ENCODE measurements around the gene TNFRSF4. TPM values are rescaled to one million over a fixed set of nuclear protein-coding genes. Genes with fewer than 3 reads are reported as not detected.
"Not testable (repeated sequence)": the region's sequence is repeated elsewhere in the genome, so short reads cannot be mapped to it uniquely, and the experiment has no call there.

Gene TNFRSF4
- total RNA-seq, 1 donor from 2014 or later, result 2.0 TPM

DNA sequence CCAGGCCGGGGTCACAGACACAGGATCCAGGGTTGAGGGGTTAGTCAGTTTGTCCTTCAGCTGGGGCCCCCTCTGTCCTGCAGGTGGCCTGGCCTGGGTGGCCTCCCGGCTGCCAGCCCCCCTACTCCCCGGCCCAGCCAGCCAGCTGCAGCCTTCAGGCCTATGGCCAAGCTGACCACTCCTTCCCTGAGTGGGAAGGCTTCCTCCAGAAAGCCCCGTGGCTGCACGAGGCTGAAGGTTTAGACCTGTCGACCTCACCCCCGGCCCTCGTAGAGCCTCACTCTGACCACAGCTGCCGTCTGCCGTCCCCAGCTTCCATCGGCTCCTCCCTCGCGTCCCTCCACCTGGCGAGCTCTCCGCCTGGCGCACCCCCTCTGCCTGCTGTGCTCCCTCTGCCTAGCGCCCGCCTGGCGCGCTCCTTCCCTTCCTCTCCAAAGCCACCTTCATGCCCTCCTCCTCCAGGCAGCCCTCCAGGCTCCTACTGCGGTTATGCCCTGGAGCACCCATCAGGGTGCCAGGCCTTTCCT, 30.7 kb downstream of the TNFRSF4 start:
- DNase-seq (ENCODE audit: low spot score), result no peak

DNA sequence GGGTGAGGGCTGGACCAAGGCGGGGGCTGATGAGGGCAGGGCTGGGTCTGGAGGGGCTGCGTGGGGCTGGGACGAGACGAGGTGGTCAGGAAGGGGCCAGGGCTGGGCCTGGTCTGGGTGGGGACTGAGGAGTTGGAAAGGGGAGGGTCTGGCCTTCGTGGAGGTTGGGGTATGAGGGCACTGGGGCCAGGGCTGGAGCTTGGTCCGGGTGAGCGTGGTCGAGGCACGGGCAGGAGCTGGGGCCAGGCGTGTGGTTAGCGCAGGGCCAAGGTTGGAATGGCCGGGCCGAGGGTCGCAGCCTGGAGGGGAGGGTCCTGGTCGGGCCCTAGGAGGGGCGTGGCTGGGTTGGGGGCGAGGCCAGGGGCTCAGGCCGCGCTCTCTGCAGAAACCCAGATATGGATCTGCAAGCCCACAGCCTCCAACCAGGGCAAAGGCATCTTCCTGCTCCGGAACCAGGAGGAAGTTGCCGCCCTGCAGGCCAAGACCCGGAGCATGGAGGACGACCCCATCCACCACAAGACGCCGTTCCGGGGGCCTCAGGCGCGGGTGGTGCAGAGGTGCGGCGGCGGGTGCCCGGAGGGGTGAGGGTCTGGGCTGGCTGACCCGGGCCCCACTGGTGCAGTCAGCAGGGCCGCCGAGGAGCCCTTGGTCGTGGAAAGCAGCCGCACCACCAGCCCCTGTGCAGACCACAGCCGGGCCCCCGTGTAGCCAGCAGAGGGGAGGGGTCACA, 31.3 kb downstream of the TNFRSF4 start:
- no peak for DNase-seq (ENCODE audit: low spot score)

- DNase-seq (ENCODE audit: low spot score), result no peak
Measured at GRCh38 chr1:1181938-1182410, 32.0 kb downstream of the TNFRSF4 start.

GRCh38 chr1:1181129-1181937, 32.6 kb downstream of the TNFRSF4 start:
- DNase-seq (ENCODE audit: low spot score), result no peak

DNA sequence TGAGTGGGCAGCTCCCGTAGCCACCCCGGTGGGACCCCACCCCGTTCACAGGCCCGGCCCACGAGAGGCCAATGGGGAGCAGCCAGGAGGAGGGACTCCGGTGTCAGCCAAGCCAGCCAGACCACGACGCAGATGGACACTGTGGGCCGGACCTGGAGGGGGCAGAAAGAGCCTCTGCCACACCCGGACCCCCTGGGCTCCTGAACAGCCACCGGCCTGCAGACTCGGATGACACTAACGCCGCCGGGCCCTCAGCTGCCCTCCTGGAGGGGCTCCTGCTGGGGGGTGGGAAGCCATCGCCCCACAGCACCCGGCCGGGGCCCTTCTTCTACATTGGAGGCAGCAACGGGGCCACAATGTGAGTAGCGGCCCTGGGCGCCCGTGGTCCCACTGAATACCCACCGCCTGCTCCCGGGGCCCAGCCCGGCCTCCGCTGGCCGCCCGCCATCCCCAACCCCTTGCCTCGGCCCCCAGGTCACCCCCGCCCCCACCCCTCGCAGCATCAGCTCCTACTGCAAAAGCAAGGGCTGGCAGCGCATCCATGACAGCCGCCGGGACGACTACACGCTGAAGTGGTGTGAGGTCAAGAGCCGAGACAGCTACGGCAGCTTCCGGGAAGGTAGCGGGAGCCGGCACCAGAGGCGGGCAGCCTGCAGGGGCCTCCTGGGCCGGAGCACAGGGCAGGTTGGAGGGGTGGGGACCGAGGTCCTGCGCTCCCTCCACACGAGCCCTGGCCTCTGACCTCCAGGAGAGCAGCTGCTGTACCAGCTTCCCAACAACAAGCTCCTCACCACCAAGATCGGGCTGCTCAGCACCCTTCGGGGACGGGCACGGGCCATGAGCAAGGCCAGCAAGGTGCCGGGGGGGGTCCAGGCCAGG, 33.7 kb downstream of the TNFRSF4 start:
- DNase-seq (ENCODE audit: low spot score), result no peak

- DNase-seq (ENCODE audit: low spot score), result no peak
Measured at GRCh38 chr1:1179346-1179982, 34.5 kb downstream of the TNFRSF4 start.

DNA sequence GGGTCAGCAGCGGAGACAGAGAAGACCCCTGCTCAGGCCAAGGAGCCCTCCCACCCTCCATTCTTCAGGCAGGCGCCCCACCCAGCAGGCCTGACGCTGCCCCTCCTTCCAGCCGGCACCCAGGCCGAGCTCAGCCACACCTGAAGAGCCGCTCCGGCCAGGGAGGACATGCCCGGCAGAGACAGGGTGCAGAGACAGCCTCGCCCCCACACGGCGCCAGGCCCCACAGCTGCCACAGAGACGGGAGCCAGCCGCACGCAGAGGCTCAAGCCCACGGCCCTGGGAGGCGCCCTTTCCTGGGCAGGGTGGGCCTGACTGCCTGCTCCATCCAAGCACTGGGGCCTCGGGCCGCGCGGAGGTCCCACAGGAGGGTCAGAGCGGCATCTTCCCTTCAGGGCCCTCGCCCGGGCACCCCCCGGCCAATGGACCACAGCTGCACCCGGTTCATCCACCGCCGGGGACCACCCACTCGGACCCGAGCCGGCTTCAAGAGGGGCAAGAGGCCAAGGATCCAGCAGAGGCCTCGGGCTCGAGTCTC, 35.1 kb downstream of the TNFRSF4 start:
- no peak for DNase-seq (ENCODE audit: low spot score)

DNA sequence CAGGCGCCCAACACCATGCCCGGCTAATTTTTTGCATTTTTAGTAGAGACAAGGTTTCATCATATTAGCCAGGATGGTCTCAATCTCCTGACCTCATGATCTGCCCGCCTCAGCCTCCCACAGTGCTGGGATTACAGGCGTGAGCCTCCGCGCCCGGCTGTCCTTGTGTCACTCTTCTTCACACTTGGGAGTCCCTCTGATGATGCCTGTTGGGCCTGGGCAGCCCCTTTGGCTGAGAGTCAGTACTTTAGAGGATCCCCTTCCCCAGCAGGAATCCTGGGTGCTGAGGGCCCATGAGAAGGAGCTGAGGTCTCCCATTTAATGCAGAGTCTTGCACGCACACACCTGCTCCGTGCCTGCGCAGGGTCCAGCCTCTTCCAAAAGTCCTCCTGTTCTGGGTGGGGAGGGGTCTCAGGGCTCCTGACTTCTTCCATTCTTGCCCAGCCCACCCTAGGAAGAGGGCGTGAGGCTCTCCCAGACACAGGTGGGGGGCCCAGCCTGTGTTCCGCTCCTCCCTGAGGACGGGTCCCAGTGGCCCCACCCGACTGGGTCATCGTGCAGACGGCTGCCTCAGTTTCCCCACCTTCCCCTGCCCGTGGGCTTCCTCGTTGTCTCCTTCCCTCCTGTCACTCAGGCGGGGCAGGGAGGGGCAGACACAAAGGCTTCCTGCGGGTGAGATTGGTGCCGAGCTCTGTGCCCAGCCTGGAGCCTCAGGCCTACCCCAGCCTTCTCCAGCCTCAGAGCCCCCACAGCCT, 36.3 kb downstream of the TNFRSF4 start:
- DNase-seq (ENCODE audit: low spot score), result no peak

- DNase-seq (ENCODE audit: low spot score), result no peak
Measured at GRCh38 chr1:1176931-1177330, 37.0 kb downstream of the TNFRSF4 start.

- not testable (repeated sequence) for DNase-seq (ENCODE audit: low spot score)
Measured at GRCh38 chr1:1176063-1176761, 37.7 kb downstream of the TNFRSF4 start.

DNA sequence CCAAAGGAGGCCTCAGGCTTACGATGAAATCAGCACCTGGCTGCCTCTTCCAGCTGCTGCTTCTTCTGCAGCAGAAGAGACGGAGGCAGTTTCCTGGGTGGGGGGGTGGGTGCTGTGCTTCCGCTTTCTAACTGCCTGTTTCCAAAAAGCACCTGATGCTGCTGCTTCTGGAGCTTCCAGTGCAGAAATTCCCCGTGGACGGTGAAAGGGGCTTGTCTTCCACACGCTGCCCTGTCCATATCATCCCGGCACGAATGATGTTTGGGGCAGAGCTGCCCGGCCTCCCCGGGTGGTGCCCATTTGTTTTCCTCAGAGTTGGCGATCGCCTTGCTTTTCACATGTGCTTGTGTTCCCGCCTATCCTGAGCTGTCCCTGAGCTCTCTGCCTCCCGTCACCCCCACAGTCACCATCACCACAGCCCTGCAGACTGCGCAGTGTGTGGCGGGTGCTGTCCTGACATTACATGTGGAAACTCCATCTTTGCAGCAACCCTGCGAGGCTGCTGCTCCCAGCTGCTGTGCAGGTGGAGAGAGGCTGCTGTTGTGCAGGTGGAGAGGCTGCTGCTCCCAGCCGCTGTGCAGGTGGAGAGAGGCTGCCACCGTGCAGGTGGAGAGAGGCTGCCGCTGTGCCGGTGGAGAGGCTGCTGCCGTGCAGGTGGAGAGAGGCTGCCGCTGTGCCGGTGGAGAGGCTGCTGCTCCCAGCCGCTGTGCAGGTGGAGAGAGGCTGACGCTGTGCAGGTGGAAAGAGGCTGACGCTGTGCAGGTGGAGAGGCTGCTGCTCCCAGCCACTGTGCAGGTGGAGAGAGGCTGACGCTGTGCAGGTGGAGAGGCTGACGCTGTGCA, 38.5 kb downstream of the TNFRSF4 start:
- no peak for DNase-seq (ENCODE audit: low spot score)

DNA sequence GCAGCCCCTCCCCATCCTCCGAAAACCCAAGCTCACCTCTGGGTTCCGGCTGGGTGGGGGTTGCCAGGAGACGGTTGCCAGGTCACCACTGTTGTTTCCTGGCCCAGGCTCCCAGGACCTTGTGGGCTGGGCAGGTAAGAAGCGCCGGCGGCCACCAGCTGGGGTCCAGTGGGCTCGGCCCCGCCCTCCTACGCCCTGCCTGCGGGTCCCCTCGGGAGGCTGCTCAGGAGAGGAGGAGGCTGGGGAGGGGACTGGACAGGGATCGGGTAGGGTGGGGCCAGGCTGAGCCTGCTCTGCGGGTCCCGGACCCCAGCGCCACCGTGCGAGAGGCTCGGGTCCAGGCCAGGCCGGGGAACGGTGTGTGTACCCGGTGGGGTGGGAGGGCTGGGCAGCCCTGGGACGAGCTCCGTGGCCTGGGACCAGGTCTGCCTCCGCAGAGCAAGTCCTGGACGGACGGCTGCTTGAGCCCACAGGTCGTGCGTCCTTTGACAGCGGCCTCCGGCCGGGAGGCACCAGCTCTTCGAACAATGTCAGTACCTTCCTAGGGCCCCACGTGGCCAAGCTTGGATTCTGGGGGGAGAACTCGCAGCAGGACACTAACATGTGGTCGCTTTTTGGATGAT, 40.0 kb downstream of the TNFRSF4 start, which contains the start of gene TTLL10:
Gene TTLL10, plus strand, starts transcription at position 88 of the 623 bp plus-strand sequence. CDS start 5,336 bp downstream, outside the sequence.
- no peak for DNase-seq (ENCODE audit: low spot score)

DNA sequence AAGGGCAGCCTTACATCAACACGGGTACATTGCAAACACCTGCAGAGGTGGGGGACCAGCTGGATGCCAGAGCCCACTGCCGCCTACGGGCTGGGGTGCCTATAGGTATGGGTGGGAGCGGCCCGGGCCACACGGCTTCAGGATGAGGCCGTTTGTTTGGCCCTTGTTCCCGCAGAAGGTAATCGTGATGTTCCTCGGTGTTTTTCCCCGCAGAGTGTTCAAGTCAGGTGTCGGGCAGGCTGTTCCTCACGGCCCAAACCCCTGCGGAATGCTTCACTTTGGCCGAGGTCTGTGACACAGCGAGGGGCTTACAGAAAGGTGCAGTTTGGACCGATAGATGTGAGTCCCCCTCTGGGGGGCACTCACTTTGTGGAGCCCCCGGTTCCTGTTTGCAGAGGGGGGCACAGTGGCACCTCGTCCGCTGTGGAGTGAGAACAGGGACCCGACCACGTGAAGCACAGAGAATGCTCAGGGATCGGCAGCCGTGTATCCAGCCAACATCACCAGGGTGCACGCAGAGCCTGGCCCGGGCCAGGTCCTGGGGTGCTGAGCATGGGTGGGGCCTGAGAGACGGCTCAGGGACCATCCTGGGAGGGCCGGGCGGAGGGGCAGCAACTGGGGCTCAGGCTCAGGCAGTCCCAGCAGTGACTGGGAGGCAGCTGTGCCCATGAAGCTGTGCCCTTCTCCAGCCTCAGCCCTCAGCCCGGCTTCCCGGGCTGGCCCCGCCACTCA, 40.7 kb downstream of the TNFRSF4 start:
- DNase-seq (ENCODE audit: low spot score), result no peak

DNA sequence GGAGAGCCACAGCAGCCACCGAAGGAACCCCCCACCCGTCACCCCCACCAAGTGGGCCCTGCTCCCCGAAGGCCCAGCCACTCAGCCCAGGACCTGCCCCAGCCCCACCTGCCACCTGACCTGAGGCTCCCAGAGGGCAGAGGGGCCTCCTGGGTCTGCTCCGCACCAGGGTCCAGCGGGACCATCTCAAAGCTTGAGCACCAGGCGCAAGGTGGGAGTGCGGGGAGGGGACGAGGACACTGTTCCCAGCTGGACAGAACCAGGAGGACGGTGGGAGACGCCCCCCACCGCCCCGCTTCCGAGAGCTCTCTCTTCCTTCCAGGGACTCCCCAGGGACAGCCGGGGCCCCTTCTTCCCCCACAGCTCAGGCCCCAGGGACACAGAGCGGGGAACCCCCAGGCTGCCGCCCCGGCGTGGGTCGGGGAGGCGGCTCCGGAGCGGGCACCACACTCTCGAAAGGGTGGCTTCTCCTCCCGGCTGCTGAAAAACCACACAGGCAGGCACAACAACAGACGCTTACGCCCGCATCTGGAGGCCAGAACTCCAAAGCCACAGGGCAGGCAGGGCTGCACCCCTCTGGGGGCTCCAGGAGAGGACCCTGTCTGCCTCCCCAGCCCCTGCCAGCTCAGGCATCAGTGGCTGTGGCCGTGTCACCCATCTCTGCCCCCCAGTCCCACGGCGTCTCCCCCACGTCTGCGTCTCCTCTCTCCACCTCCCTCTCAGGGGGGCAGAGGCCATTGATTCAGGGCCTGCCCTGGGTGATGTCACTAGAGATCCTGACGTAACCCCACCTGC, 42.2 kb downstream of the TNFRSF4 start:
- DNase-seq (ENCODE audit: low spot score), result no peak

DNA sequence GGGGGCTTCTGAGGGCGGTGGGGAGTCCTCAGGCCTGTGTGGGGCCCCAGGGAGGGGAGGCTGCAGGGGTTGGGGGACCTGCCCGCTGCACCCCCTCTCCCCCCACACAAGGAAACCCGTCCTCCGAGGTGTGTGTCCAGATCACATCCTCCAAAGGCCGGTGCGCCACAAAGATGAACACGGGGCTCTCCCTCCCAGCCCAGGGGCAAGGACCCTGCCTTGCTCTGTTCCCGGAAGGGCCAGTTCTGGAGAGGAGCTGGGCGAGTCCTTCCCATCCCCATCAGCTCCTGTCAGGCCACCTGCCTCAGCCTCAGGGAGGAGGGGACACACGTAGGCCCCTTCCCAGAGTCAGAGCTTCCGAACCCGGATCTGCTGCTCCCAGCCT, 42.8 kb downstream of the TNFRSF4 start:
- no peak for DNase-seq (ENCODE audit: low spot score)

Data from ureter (tissue), 1 donor.